Skeletal muscle satellite cell (primary cell): ENCODE measurements around the gene CAMKK2.

Experiments
- H3K27me3 ChIP-seq: 2 replicates; pipeline ENCODE4 v1.7.0; 2013; ENCODE audit warnings: low read length; ENCODE audit not compliant: control insufficient read depth, insufficient read depth
- H3K36me3 ChIP-seq: 2 replicates; pipeline ENCODE4 v1.7.0; 2013; ENCODE audit warnings: mild to moderate bottlenecking, control low read depth, low read length; ENCODE audit not compliant: insufficient read depth
- H3K4me1 ChIP-seq: 2 replicates; pipeline ENCODE4 v1.7.0; 2013; ENCODE audit warnings: low read length; ENCODE audit not compliant: control insufficient read depth, insufficient read depth
- H3K4me2 ChIP-seq: 2 replicates; pipeline ENCODE4 v1.7.0; 2013; ENCODE audit warnings: mild to moderate bottlenecking, low read length
- H3K4me3 ChIP-seq: 2 replicates; pipeline ENCODE4 v1.7.0; 2013; ENCODE audit warnings: low read length
- H3K9ac ChIP-seq: 2 replicates; pipeline ENCODE4 v1.7.0; 2013; ENCODE audit warnings: mild to moderate bottlenecking, low read depth, low read length, moderate library complexity
- H3K9me3 ChIP-seq: replicated peaks from 2 replicates; pipeline ENCODE4 v1.7.0; 2013; ENCODE audit warnings: mild to moderate bottlenecking, control low read depth, low read length

CAMKK2 gene

GRCh38 chr12:121253638-121254335, 42.7 kb downstream of the CAMKK2 start:
- no peaks in the 10 kb centered on the region for H3K27me3 ChIP-seq
- H3K4me1 ChIP-seq, result no peaks in the 10 kb centered on the region
- peaks cover 61% of the 10 kb centered on the region for H3K36me3 ChIP-seq
- no peak overlapping the region for H3K9ac ChIP-seq
- H3K9me3 ChIP-seq, result no peaks in the 10 kb centered on the region
- H3K4me3 ChIP-seq, result no peak overlapping the region
- no peak overlapping the region for H3K4me2 ChIP-seq

GRCh38 chr12:121252712-121253345, 43.7 kb downstream of the CAMKK2 start:
- Histone ChIP-seq H3K36me3 (peaks cover 71% of the 10 kb centered on the region), H3K4me1 (no peaks in the 10 kb centered on the region), H3K4me2 (no peak overlapping the region), H3K27me3 (no peaks in the 10 kb centered on the region), H3K9ac (no peak overlapping the region), H3K9me3 (no peaks in the 10 kb centered on the region), H3K4me3 (no peak overlapping the region)

DNA sequence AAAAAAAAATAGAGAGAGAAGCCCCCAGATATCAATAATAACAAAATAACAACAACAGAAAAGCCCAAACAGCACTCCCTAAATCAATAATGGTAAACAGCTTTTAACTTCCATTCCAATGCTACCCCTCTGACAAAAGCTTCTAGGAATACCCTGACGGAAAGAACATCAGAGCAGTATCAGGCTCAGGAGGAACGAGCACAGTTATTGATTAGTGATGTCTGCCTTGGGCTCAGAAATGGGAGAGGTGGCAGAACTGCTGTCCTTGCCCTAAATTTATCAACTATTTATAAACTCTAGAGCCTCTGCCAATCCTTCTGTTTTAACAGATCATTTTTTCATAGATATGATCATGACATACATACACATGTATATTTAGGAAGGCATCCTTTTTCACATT, 44.7 kb downstream of the CAMKK2 start:
- Histone ChIP-seq H3K36me3 (peaks cover 73% of the 10 kb centered on the region), H3K4me2 (no peak overlapping the region), H3K9me3 (no peaks in the 10 kb centered on the region), H3K4me1 (no peaks in the 10 kb centered on the region), H3K27me3 (no peaks in the 10 kb centered on the region), H3K4me3 (no peak overlapping the region), H3K9ac (no peak overlapping the region)

GRCh38 chr12:121250359-121250758, 46.1 kb downstream of the CAMKK2 start:
- Histone ChIP-seq H3K36me3 (peaks cover 65% of the 10 kb centered on the region), H3K4me3 (no peak overlapping the region), H3K27me3 (no peaks in the 10 kb centered on the region), H3K4me1 (no peaks in the 10 kb centered on the region), H3K9me3 (no peaks in the 10 kb centered on the region), H3K9ac (no peak overlapping the region), H3K4me2 (no peak overlapping the region)

GRCh38 chr12:121248622-121249021, 47.9 kb downstream of the CAMKK2 start:
- H3K4me1 ChIP-seq, result no peaks in the 10 kb centered on the region
- no peaks in the 10 kb centered on the region for H3K9me3 ChIP-seq
- no peaks in the 10 kb centered on the region for H3K27me3 ChIP-seq
- H3K4me3 ChIP-seq, result no peak overlapping the region
- H3K4me2 ChIP-seq, result no peak overlapping the region
- peaks cover 60% of the 10 kb centered on the region for H3K36me3 ChIP-seq
- no peak overlapping the region for H3K9ac ChIP-seq

DNA sequence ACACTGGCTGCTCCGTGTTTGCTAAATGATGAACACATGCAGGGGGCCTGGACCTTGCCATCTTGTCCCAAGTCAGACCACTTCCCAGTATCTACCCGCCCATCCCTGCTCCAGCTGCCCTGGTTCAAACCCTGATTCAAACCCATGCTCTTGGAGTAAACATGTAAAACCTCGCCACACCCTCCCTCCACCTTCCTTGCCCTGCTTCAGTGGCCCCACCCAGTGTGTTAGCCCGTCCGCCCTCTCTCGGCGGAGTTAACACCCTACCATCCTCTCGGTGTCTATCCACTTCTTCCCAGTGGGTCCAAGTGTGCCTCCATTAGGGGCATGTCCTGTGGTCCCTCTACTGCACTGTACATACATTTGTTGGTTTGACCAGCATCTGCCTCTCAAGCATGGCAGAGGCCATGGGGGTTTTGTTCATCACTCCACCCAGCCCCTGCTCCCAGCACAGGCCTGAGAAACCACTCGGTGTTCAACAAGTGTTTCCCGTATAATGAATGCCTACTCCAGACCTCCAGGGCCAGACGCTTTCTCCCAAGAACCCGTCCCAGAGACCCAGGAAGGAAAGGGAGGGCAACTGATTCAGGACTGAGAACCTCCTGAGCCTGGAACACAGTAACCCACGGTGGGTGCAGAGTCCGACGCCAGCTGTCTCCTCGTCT, 49.5 kb downstream of the CAMKK2 start:
- Histone ChIP-seq H3K4me1 (no peaks in the 10 kb centered on the region), H3K9ac (no peak overlapping the region), H3K4me2 (no peak overlapping the region), H3K27me3 (no peaks in the 10 kb centered on the region), H3K4me3 (no peak overlapping the region), H3K36me3 (peaks cover 50% of the 10 kb centered on the region), H3K9me3 (no peaks in the 10 kb centered on the region)

DNA sequence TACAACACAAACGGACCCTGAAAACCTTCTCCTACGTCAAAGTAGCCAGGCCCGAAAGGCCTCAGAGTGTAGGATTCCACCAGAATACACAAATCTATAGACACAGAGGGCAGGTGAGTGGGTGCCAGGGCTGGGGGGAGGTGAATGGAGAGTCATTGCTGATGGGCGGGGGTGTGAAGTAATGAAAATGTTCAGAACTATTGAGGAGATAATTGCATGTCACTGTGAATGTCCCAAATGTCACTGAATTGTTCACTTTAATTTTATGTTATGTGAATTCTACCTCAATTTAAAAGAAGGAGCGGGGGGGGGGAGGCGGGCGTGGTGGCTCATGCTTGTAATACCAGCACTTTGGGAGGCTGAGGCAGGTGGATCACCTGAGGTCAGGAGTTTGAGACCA, 50.6 kb downstream of the CAMKK2 start:
- Histone ChIP-seq H3K36me3 (peaks cover 53% of the 10 kb centered on the region), H3K9ac (no peak overlapping the region), H3K27me3 (no peaks in the 10 kb centered on the region), H3K4me2 (no peak overlapping the region), H3K9me3 (no peaks in the 10 kb centered on the region), H3K4me3 (no peak overlapping the region), H3K4me1 (peaks cover 4% of the 10 kb centered on the region)

GRCh38 chr12:121245031-121245430, 51.5 kb downstream of the CAMKK2 start:
- Histone ChIP-seq H3K9me3 (no peaks in the 10 kb centered on the region), H3K9ac (no peak overlapping the region), H3K4me2 (no peak overlapping the region), H3K4me3 (no peak overlapping the region), H3K4me1 (peaks cover 10% of the 10 kb centered on the region), H3K36me3 (peaks cover 44% of the 10 kb centered on the region), H3K27me3 (no peaks in the 10 kb centered on the region)

DNA sequence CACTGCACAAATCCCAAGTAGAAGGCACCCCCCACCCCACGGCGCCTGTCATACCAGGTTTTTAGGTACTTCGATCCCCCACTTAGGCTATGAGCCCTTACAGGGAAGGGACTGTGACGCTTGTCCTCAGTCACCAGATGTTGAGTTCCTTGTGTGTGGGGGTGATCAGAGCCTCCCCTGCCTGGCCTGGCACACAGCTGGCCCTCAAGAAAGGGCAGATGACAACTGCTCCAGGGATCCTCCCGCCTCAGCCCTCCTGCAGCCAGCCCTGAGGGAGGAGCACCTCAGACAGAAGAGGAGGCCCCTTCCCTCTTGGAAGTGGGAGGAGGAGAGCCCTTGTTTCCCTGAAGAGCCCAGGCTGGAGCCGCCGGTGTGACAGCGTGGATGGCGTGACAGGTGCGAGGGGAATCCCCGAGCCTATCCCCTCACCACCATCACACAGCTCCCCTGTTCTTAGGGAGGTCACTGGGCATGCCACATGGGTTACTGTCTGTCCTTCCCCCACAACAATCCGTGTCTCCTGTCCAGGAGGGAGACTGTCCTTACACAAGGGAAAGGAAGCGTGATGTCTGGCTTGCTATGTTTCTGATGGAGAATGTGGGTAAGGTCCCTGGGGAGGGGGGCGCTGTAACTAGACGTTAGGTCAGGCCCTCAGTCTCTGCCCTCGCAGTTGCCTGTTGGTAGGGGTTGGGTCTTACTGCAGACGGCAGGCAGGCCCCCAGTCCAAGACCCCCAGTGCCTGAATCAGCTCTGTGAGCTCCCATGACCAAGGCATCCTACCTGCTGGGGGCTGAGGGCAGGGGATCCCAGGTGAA, 55.1 kb downstream of the CAMKK2 start:
- Histone ChIP-seq H3K27me3 (no peaks in the 10 kb centered on the region), H3K4me1 (peaks cover 10% of the 10 kb centered on the region), H3K9me3 (no peaks in the 10 kb centered on the region), H3K9ac (no peak overlapping the region), H3K4me3 (no peak overlapping the region), H3K4me2 (no peak overlapping the region), H3K36me3 (peaks cover 21% of the 10 kb centered on the region)

- peaks cover 10% of the 10 kb centered on the region for H3K4me1 ChIP-seq
- H3K9ac ChIP-seq, result no peak overlapping the region
- H3K4me3 ChIP-seq, result no peak overlapping the region
- H3K36me3 ChIP-seq, result peaks cover 21% of the 10 kb centered on the region
- peak overlapping the region; percentile 28 for H3K4me2 ChIP-seq
- no peaks in the 10 kb centered on the region for H3K9me3 ChIP-seq
- no peaks in the 10 kb centered on the region for H3K27me3 ChIP-seq
Measured at GRCh38 chr12:121240484-121241101, 55.9 kb downstream of the CAMKK2 start.

DNA sequence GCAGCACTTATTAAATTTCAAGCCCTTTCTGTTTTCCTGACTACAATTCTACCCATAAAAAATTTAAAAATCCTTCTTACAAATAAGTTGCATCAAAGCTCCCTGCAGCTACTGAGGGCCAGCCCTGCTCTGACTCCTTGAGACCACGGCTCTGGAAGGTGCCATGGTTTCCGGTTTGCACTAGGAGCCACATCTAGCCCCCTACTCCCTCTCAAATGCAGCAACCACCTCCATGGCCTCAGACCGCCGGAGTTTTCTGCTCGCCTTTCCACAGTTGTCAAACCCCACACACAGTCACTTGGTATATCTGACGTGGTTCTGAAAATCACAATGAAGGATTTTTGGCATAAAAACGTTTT, 56.5 kb downstream of the CAMKK2 start:
- Histone ChIP-seq H3K4me3 (no peak overlapping the region), H3K9ac (no peak overlapping the region), H3K9me3 (no peaks in the 10 kb centered on the region), H3K36me3 (peaks cover 20% of the 10 kb centered on the region), H3K27me3 (no peaks in the 10 kb centered on the region), H3K4me1 (peaks cover 10% of the 10 kb centered on the region), H3K4me2 (no peak overlapping the region)
